ENCODE data around the gene RRP36.

Gene RRP36

GRCh38 chr6:43016176-43016942, 5.1 kb upstream of the RRP36 start:
- FAIRE-seq (no peak), DNase-seq (ENCODE audit: insufficient read length, low spot score) (no peak)
- no peak for TF ChIP-seq CTCF (IDR thresholded peaks at IDR 0.05; ENCODE audit: insufficient read depth, missing control alignments)

- no peak for TF ChIP-seq CTCF (IDR thresholded peaks at IDR 0.05; ENCODE audit: insufficient read depth, missing control alignments)
- DNase-seq (ENCODE audit: insufficient read length, low spot score): no peak
- FAIRE-seq: no peak
Observed at GRCh38 chr6:43016943-43017334, 4.5 kb upstream of the RRP36 start.

- no peak for TF ChIP-seq CTCF (IDR thresholded peaks at IDR 0.05; ENCODE audit: insufficient read depth, missing control alignments)
- DNase-seq (ENCODE audit: insufficient read length, low spot score) (no peak), FAIRE-seq (no peak)
Observed at GRCh38 chr6:43019152-43019551, 2.3 kb upstream of the RRP36 start.

- DNase-seq (ENCODE audit: insufficient read length, low spot score): no peak
- FAIRE-seq: no peak
- TF ChIP-seq CTCF (IDR thresholded peaks at IDR 0.05; ENCODE audit: insufficient read depth, missing control alignments): no peak
Observed at GRCh38 chr6:43020052-43020705, 1.2 kb upstream of the RRP36 start.

GRCh38 chr6:43020847-43021246, 576 bp upstream of the RRP36 start:
- DNase-seq (ENCODE audit: insufficient read length, low spot score): peak; percentile 55
- no peak for TF ChIP-seq CTCF (IDR thresholded peaks at IDR 0.05; ENCODE audit: insufficient read depth, missing control alignments)
- no peak for FAIRE-seq

- no peak for FAIRE-seq
- no peak for DNase-seq (ENCODE audit: insufficient read length, low spot score)
- no peak for TF ChIP-seq CTCF (IDR thresholded peaks at IDR 0.05; ENCODE audit: insufficient read depth, missing control alignments)
Observed at GRCh38 chr6:43024436-43024835, 3.0 kb downstream of the RRP36 start.

GRCh38 chr6:43026365-43026764, 4.9 kb downstream of the RRP36 start:
- no peak for DNase-seq (ENCODE audit: insufficient read length, low spot score)
- TF ChIP-seq CTCF (IDR thresholded peaks at IDR 0.05; ENCODE audit: insufficient read depth, missing control alignments): no peak
- no peak for FAIRE-seq

Measured in D721Med (cell line).